GM18519 (cell line): ENCODE results near the gene DGKD.
"Not testable (repeated sequence)": the region's sequence is repeated elsewhere in the genome, so short reads cannot be mapped to it uniquely, and the experiment has no call there.

ENCODE experiments used
- ATAC-seq: cut with Tn5 transposase; IDR thresholded peaks from one replicate; pipeline ENCODE4 v1.9.1; 2021; ENCODE audit warnings: mild to moderate bottlenecking, moderate library complexity; ENCODE audit not compliant: unreplicated experiment, low FRiP score

The DGKD gene

DNA sequence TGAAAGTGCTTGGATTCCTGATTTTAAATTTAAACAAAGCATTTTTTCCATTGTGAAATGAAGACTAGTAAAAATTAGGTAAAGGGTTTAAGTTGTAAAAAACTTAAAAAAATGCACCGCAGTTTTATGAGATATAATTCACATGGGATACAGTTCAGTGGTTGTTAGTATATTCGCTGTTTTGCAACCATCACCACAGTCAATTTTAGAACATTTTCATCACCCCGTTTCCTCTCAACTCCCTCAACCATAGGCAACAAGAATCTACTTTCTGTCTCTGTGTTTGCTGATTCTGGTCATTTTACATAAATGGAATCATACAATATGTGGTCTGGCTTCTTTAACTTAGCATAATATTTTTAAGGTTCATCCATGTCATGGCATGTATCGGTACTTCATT, 4.0 kb downstream of the DGKD start:
- no peak for ATAC-seq

DNA sequence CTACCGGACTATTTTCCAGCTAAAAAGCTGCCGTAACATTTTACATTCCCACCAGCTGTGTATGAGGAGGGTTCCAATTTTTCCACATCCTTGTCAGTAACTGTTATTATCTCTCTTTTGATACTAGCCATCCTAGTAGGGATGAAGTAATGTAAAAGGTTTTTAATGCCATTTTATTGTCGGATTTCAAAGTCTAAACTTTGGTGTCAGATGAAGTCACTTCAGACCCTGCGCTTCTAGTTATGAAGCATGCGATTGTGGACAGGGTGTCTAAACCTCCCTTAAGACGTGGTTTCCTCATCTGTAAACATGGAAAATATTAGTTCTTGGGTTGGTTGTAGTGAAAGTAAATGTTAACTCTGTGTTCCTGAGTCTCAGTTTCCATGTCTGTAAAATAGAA, 4.7 kb downstream of the DGKD start:
- no peak for ATAC-seq

DNA sequence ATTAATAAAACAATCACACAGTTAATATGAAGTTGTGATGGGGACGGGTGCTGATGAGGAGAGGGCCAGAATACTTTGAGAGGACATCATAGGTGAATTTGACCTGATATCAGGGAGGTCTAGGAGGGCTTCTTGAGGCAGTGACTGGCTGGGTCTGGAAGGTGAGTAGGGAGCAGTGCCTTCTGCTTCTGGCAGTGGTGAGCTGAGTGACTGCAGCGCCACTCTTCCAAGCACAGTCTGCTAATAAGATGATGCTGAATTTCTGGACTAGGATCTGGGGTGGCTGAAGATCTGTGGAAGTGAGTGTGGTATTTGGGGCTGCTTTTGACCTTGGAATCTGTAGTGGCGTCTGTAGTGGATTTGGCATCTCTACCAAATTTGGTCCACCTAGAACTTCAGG, 5.5 kb downstream of the DGKD start:
- no peak for ATAC-seq

DNA sequence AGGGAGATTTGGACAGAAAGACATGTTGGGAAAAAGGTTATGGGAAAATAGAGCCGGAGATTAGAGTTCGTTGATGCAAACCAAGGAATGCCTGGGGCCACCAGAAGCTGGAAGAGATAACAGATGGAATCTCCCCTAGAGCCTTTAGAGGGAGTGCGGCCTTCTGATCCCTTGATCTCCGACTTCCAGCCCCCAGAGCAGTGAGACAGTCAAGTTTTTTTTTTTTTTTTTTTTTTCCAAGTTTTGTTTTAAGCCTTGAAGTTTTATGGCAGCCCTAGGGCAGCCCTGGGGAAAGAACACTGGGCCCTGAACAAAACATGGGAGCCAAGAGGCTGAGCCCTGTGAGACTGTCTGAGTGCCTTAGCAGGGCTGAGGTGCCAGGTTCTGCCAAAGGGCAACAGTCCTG, 6.5 kb downstream of the DGKD start:
- no peak for ATAC-seq

DNA sequence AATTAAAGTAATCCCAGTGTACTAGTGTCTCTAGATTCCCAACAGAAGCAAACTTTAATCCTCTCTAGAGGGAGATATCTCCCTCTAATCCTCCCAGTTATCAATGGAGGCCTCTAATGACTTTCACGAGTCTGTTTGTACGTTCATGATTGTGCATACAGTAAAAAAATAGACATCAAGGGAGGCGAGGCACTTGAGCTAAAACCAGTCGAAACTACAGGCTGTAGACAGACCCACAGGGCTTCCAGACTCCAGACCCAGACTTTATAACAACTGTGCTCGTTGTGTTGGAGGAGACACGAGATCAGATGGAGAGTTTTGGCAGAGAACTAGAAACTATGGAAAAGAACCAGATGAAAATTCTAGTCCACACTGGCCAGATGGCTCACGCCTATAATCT, 7.0 kb downstream of the DGKD start:
- ATAC-seq: no peak

DNA sequence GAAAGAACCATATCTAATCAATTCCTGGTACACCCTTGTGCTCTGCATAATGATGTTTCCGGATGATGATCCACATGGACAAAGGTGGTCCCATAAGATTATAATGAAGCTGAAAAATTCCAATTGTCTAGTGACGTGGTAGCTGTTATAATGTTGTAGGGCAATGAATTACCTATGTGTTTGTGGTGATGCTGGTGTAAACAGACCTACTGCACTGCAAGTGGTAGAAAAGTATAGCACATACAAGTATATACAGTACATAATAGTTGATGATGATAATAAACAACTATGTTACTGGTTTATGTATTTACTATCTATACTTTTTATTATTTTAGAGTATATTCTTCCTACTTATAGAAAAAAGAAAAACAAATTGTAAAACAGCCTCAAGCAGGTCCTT, 8.4 kb downstream of the DGKD start:
- ATAC-seq: no peak

DNA sequence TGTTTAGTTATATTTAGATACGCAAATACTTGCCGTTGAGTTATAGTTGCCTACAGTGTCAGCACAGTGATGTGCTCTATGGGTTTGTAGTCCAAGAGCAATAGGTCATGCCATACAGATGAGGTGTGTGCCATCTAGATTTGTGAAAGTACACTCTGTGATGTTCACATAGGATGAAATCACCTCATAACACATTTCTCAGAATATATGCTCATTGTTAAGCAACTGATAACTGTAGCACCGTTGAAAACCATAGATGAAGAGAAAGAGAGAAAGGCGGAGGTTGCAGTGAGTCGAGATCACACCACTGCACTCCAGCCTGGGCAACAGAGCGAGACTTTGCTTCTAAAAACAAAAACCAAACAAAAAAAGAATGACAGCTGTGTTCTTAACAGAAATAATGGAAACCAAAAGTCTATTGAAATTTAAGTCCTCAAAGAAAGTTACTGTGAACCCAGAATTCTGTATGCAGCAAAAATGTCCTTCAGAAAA, 9.5 kb downstream of the DGKD start:
- no peak for ATAC-seq

DNA sequence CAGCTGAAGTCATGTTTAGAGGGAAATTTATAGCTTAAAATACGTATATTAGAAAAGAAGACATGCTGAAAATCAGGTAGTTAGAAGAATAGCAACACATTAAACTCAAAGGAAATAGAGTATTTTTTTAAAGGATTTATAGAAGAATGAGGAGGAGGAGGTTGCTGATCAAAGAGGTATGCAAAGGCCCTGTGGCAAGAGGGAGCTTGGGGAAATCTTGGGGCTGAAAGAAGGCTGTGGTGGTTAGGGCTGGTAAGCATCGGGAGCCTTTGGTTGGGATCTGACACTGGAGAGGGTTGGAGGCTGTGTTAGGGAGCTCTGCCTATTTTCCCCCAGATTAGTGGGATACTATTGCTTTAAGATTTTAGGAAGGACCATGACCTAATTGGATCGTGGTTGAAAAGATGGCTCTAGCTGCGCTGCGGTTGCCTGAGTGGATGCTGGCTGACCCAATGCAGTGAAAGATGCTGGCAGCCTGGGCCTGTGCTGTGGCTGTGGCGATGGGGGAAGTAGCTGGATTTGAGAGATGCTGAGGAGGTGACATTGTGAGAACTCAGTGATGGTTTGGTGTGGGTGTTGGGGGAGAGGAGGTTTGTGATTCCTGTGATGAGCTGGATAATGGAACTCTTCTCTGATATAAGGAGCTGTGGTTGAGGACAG, 11.7 kb downstream of the DGKD start:
- no peak for ATAC-seq

DNA sequence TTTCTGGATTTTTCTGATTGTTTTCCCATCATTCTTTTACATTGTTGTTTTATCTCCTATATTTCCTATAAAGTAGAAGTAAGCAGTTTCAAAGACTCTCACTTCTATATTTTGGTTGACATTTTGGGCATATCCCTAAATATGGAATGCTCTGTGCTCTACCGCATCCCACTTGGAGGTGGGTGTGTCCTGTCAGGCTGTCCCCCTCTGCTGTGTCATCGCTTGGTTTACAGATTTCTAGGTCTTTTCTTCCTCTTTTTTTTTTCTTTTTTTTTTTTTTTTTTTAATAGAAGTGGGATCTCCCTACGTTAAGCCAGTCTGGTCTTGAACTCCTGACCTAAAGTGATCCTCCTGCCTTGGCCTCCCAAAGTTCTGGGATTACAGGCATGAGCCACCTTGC, 13.3 kb downstream of the DGKD start:
- ATAC-seq: no peak

DNA sequence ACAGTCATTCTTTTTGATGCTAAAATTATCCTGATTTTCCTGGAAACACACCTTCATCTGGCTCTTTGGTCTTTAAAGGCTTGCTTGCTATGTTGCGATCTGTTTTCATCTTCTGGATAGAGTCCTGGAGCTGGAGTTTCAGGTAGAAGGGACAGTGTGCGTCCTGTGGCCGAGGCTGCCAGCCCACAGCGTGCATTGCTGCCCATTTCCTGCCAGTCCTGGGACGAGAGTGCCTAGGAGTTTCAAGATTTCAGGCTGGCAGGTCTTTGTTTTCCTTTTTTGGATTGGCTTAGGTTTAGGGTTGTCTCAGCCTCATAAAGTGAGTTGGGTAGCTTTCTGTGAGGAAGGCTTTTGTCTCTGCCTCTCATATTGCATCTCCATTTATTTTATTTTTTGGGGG, 14.5 kb downstream of the DGKD start:
- no peak for ATAC-seq

DNA sequence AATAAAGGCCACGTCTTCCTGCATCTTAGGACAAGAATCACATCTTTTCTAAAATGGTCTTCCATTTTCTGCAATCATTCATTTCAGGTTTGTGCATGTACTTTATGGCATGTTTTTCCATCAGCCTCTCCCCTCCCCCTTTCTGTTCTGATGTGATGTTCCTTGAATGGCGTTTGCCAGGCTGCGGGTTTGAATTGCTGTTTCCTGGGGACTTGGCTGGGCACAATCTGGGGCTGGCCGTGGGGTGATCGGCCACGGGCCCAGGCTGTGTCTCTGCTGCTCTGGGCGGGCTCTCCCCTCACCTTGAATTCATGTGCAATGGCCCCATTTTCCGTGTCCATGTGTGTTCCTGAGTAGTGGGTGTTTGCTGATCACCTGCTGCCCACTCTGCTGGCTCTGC, 15.2 kb downstream of the DGKD start:
- no peak for ATAC-seq

DNA sequence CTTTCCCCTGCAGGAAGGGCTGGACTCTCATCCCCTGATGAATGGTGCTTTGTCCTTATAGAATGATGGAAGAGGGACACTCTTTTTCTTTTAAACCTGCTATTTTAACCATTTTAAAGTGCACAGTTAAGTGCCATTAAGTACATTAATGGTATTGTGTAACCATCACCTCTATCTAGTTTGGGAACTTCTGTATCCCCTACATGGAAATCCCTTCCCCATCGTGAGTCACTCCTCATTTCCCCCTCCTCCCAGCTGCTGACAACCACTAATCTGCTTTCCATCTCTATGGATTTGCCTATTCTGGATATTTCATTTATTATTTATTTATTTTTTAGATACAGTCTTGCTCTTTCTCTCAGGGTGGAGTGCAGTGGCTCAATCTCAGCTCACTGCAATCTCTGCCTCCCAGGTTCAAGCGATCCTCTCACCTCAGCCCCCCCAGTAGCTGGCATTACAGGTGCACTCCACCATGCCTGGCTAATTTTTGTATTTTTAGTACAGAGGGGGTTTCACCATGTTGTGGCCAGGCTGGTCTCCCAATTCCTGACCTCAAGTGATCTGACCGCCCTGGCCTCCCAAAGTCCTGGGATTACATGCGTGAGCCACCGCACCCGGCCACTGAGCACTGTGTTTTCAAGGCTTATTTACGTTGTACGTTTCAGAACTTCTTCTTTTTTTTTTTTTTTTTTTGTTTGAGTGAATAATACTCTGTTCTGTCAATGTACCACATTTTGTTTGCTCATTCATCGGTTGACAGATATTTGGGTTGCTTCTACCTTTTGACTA, 15.8 kb downstream of the DGKD start:
- ATAC-seq: no peak

DNA sequence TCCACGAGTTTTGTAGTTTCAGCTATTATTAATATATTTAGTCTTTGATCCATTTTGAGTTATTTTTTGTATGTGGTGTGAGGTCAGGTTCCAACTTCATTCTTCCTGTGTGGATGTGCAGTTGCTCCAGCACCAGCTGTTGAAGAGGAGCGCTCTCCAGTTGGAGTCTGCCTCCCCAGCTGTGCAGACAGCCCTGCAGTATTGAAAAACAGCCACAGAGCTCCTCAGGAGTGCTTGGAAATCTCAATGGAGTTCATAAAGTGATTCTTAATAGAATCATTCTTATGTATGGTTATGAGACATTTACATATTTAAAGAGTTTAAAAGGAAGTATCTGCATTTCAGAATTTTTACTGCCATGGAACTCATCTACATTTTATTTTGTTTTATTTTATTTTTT, 17.3 kb downstream of the DGKD start:
- ATAC-seq: no peak

DNA sequence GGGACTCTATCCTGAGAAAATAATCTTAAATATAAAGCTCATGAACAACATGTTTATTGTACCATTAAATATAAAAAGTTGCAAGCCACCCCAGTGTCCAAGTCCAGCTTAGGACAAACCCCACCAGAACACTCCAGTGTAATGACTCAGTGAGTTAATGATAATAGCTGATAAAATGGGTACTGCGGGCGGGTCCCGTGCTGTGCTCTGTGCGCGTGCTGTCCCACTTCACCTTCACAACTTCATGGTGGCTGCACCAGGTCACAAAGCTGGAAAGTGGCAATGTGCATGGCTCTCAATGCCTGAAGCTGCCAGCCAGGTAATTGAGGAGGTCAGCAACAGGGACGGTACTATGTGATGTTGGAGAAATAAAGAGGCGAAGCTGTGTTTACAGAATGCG, 18.6 kb downstream of the DGKD start:
- no peak for ATAC-seq

DNA sequence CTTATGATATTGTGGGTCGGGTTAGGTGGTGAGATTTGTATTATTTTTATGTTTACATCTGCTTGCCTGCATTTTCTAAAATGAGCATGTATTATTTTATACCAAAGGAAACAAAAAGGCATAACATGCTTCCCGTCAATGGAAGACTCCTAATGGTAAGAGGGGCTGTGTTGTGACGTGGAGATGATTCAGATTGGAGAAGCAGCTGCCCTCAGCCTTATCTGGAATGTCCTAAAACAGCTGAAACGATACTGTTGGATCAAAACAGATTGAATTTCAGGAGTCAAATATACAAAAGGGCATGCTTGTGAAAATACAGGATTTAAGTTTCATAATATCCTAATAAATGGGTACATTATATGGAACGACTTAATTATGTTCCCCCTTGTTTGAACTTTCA, 19.0 kb downstream of the DGKD start:
- ATAC-seq: no peak

DNA sequence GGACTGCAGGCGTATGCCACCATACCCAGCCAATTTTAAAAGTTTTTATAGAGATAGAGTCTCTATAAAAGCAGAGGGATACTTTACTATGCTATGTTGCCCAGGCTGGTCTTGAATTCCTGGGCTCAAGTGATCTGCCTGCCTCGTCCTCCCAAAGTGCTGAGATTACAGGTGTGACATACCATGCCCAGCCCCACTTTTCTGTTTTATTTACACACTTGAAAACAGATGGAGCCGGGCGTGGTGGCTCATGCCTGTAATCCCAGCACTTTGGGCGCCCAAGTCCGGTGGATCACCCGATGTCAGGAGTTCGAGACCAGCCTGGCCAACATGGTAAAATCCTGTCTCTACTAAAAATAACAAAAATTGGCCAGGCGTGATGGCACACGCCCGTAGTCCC, 20.5 kb downstream of the DGKD start:
- ATAC-seq: not testable (repeated sequence)

DNA sequence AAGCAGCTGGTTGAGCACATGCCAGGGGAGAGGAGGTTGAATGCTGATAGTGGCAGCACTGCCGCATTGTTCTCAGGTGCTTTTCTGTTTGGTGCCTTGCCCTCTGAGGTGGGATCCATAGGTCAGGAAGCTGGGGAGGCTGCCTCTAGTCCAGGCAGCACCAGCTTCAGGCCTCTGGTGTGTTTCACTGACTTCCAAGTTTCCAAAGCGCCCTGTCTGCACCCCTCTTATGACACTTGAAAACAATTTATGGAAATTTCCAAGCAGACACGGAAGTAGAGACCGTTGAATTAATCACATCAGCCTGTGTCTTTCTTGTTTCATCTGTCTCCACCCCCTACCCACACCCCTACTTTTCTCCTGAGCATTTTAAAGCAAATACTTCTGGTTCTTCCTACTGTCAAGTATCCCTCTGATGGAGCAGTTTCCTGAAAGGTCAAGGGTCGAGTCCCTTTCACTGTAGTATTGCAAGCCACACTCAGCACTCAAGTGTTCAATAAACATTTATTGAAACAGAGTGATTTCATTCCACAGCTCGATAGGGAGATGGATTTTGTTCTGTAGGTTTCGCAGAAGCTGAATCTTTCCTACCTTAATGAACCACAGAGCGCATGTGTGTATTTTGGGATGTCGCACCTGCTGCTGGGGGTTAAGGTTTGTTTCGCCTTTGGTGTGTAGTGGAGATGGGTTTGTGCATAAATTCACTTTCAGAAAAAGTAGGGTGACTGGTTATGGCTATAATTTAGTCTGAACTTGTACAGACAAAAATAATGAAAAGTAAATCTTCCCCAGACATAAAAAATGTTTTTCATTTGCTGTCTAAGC, 21.4 kb downstream of the DGKD start:
- no peak for ATAC-seq

DNA sequence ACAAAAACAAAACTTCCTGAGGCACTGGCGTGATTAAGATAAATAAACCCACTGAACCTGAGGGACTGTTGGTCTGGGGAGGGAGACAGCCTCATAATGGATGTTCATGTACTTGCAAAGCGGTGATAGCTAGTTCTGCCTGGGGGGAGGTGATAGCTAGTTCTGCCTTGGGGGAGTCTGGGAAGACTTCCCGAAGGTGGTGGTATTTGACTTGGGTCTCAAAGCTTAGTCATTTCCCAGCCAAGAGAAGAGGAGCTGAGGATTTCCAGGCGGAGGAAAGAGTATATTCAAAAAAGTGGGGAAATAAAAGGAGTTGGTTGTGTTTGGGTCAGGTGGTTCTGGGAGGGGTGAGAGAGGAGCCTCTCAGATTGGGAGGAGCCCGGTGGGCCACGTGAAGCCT, 24.7 kb downstream of the DGKD start:
- no peak for ATAC-seq

DNA sequence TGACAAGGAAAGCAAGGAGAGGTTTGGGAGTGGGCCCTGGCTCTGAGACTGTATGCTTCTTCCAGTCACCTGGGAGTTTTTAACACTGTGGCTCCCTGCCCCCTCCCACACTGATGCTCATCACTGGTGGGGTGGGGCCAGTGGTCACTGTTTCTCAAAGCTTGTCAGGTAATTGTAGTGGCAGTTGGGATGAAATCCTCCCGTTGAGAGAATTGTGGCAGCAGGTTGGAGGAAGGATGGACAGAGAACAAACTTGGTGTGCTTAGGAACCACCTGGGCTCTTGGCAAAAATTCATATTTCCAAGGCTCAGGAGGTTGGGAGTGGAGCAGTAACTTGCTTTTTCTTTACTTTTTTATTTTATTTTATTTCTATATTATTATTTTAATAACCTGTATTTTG, 25.1 kb downstream of the DGKD start:
- no peak for ATAC-seq

DNA sequence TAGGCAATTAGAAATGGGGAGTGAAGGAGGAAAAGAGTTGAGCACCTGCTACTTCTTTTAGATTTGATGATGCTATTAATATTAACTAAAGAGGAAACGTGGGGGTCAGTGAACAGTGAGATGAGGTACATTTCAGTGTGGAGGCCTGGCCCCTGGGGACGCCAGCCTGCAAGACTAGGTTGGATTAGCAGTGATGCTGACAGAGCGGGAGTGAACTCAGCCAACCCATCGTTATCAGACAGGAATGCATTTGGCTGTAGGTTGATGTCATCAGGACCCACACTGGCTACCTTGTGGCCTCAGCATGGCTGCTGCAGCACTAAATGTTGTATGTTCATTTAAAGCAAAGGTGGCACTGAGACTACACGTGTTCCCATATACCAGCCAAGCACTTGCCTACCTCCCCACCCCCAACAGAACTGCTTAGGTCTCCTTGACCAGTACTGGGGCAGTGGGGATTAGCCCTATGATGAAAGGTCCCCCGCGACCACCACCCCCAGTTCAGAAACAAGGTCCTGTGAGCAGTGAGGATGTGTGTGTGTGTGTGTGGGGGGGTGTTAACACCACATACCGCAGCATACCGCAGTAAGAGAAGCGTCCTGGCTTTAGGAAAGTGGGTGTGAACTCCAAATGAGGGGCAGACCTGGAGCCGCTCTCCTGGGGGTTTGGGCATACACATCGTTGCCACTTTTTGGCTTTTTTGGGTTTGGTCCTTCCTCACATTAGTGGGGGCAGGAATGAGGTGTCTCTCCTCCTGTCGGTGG, 26.0 kb downstream of the DGKD start:
- no peak for ATAC-seq
